Measurements from ENCODE around the gene KRT1.

The KRT1 gene

DNA sequence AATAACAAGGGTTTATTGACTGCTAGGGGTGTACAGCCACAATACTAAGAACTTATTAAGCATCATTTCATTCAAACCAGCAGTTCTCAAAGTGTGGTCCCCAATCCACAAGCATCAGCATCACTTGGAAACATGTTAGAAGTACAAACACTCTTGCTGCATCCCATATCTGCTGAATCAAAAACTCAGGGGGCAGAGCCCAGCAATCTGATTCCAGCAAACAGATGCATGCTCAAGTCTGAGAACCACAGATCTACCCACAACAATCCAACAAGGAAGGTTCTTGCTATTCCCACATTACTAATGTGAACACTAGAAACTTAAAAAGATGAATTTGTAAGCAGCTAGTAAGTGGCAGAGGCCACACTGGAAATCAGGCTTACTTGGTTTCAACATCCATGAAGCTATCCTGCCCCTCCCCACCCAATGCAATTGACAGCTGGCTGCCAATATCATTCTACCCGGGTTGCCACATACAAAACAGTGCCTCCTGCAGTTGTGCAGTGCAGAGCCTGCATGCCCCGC is 16.9 kb upstream of the KRT1 start:
- no peak for DNase-seq

DNA sequence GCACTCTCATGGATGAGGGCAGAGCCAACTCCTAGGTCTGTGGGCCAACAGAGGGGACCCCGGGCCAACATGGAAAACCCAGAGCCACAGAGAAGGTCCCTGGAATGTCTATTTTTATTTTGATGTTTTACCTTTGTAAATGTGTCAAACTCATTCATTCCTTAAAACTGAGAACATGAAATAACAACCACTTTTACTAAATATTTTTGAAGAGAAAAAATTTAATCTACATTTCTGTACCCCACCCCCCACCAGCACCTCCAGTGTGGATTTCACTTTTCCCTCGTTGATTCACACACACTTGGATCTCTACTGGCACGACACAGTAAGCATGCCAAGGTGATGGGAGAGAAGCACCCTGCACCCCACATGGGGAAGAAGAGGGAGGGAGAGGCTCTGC is 16.4 kb upstream of the KRT1 start:
- DNase-seq = no peak

DNA sequence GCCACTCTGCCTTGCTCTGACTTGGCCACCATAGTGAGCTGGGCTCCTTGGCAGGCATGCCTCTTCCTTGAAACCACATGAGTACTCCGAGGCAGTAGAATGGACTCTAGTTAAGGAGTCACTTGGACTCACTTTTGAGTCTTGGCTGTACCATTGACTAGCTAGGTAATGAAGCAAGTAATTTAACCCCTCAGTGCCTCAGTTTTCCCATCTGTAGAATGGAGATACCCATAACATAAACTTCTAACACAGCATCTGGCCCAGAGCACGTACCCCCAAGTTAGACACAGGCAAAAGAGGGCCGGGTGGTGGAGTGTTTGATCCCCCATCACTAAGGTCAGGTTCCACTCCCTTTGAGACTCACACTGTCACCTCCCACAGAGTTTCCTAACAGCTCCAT is 14.8 kb upstream of the KRT1 start:
- DNase-seq = no peak

DNA sequence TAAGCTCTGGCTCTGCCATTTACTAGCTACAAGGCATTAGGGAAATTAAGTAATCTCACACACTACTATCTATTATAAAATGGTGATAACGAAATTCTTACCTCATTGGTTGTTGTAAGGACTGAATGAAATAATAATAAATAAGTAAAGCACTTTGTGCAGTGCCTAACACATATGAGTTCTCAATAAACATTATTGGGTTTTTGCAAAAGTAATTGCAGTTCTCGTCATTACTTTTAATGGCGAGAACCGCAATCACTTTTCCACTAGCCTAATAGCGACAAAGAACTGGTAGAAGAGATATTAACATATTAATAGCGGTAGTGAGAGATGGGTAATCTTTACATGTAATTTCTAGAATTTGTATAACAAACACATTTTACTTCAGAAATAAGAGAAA is 13.9 kb upstream of the KRT1 start:
- DNase-seq = no peak

DNA sequence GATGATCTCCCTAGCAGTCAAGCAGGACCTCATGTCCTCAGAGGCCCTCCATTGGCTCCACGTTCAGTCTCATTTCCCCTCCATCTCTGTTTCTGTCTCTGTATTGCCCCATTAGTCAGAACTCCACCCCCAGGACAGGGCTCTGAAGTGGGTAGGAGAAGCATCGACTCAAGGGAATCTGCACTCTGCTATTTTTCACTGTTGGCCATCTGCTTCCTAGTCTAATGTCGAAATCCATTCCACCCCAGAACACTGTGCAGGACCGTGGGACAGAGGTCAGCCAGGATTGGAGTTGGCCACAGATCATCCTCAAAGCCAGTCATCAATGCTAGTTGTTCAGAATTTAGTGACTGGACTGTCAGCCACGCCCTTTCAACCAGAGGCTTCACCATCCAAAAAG is 13.1 kb upstream of the KRT1 start:
- DNase-seq = no peak

DNA sequence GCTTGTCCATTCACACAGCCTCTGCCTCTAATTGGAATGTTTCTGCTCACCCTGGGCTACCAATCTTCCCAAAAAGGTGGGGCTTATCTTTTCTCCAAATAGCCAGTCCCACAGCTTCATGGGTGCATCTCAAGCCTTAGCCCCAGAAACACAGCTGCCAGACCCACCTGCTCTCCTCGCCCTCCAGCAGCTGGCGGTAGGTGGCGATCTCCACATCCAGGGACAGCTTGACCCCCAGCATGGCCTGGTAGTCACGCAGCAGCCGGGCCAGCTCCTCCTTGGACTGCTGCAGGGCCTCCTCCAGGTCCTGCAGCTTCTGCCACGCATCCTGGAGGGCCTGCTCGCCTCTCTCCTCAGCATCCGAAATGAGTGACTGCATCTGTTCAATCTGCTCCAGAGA is 12.0 kb upstream of the KRT1 start:
- DNase-seq = no peak

DNA sequence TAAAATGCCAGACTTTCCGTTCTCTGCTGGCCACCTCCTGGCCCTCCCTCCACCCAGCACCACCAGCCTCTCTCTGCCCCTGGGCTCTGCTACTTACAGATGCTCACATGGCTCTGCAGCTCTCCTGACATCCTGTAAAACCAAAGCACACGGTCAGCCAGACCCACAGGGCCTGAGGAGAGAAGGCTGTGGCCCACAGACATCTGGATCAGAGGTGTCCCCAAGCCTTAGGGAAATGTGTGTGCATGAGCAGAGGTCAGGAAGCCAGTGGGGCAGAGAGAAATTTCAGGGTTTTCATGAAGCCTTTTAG is 11.6 kb upstream of the KRT1 start:
- DNase-seq = no peak

DNA sequence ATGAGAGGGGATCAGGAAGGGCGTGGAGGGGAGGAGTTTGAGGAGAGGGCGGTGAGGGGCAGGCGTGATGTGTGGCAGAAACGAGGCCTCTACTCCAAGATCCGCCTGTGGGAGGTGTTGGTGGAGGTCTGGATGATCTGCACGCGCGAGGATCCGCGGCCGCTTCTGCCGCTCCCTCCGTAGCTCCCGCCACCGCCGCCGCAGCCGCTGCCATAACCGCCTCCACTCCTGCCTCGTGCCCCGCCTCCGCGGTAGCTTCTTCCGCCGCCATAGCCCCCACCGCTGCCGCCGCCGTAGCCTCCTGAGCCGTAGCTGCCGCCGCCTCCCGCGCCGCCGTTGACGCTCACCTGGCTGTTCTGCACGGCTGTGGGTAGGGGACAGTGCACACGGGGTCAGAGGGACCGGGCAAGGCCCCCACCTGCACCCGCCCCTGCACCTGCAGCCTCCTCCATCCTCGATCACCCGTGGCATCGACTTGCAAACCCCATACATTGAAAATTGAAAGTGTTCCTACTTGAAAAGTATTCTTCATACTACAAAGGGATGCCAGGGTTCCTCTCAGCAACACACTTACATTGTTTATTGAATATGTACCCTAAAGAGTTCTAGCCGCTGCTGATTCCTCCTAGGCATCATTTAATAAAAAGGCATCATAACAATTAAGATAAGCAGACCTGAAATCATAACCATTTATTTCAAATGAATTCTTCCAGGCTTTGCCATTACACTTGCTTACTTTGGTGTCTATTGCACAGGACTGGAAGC is 11.1 kb upstream of the KRT1 start:
- DNase-seq = peak; percentile 33

DNA sequence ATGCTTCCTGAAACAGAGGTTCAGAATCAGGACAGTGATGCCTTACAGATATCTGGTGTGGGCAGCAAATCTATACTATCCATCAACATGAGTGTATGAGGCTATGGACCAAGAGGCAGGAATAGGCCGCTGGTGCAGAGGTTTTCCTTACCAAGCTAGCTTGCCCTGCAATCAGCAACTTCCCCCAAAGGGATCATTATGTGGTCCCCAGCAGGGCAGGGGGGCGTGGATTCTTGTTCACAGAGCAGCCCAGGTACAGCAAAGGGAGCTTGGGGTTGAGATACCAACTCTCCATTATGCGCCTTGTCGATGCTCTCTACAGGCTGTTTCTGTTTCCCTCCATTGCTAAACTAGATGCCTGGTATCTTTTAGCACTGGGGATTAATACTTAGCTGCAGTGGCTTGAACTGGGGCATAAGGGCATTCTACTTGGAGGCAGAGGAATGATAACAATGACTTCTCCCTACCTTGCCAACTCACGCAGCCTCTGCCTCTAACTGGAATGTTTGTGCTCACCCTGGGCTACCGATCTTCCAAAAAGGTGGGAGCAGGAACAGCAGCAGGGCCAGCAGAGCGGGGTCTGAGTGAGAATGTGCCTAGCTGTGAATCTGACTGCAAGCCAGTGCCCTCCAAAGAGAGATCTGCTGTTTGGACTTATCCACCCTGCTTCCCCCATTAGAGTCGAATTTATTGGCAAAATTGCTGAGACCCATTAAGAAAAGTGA is 10.3 kb upstream of the KRT1 start:
- no peak for DNase-seq

DNA sequence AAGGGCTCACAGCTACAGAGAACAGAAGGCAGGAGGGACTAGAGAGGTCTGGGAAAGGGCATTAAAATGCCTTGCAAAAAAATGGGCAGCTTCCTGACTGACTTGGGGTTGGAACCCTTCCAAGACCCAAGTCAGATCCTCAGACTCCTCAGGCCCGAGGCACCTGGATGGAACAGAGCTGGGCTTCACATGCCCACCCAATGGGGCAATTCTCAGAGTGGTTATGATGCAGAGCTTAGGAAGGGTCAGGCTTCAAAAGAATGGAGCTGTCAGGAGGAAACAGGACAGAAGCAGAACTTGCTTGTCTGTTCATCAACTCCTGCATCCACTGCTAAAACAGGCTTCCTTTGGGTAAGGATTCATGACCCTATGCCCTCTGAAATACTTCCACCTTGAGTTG is 9.7 kb upstream of the KRT1 start:
- no peak for DNase-seq

DNA sequence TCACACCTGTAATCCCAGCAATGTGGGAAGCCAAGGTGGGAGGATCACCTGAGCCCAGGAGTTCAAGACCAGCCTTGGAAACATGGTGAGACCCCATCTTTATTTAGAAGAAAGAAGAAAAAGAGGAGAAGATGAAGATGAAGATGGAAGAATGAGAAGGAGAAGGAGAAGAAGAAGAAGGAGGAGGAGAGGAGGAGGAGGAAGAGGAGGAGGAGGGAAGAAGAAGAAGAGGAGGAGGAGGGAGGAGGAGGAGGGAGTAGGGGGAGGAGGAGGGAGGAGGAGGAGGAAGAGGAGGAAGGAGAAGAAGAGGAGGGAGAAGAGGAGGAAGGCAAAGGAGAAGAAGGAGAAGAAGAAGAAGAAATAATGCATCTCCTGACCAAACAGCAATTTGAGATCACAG is 9.0 kb upstream of the KRT1 start:
- no peak for DNase-seq

DNA sequence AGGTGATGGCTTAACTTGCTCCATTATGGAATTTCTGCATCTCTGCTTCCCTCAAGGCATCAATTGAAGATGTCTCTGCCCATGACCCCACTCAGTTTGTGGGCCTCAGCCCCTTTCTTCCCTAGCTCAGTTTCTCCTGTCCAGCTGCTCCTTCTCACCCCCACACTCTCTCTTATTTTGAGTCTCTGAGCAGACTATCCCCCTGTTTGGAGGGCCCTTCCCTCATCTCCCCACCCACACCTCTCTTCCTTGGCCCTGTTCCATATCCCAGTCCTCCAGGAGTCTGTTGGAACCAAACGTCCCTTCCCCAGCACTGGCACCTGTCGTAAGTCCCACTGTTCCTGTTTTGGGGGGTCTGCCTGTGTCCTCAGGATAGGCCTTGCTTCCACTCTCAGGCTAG is 8.3 kb upstream of the KRT1 start:
- DNase-seq = no peak

DNA sequence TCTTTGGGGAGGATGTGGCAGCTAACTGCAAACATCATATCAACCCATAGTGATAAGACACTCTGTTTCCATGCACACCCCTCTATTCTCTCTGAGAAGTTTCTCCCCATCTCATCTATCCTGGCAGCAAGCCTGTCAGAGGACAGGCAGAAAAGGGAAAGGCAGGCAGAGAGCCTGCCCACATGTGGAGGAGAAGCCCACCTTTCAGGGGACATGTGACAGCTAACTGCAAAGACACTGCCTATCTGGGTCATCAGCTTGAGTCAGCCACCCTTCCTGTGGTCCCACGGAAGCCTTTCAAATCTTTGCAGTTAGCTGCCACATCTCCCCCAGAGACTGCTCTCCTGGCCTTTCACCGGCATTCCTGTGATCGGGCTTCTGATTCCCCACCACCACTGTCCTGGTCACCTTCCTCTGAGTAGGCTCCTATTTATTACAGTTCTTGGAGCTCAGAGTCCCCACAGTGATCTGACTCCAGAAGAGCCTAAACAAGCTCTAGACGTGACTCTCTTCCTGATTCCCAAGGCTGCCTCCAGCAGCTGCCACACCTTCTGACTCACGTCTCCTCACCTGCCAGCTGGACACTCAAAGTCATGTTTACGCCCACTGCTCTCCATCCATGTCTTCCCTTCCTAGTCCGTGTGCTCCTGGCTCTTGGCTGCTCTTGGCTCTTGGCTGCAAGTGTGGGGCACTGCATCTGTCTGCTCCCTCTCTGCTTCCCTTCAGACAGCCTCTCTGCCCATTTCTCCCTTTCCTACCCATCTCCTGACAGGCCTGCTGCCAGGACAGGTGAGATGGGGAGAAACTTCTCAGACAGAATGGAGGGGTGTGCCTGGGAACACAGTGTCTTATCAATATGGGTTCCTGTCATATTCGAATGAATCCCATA is 7.5 kb upstream of the KRT1 start:
- peak; percentile 15 for DNase-seq

DNA sequence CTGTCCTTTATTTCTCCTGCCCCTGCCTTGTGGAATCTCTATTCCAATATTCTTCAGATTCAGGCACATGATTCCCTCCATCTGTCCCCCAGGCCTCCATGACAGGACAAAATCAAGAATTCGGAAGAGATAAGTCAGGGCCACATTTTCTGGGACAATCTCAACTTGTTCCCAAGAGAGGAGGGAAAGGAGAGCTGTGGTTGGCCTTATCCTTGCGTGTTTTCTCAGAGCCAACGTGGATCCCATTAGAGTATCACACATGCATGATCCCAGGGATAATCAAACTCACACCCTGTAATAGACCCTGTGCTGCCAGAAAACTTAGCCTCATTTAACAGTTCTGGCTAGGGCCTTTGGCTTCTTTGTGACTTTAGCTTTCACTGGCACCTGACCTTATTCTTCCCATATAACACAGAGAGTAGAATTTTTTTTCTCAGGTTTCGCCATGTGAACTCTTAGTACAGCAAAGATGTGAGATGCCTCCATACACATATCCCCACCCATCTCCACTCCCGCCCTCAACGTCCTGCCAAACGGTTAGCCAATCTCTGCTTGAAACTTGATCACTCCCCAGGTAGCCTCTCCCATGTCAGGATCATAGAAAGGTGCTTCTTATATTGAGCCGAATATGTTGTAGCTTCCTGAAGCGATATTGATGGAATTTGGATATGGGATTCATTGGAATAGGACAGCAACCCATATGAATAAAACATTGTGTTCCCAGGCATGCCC is 6.7 kb upstream of the KRT1 start:
- peak; percentile 7 for DNase-seq

DNA sequence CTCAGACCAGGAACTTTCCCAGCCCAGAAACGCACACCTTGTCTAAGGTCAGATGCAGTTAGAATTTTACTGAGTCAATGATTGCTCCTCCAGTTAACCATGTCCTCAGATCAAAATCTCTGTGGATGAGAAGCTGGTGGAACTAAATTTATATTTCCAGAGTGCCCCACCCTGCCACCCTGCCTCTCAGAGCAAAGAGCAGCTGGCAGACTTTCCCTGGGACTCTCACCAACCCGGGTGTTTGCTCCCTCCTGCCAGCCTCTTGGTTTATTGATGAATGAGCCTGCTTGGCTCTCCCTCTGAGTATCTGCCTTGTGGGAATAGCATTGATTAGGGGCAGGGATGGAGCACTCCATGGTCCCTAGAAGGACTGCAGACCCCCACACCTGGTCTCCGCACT is 5.9 kb upstream of the KRT1 start:
- DNase-seq = no peak

DNA sequence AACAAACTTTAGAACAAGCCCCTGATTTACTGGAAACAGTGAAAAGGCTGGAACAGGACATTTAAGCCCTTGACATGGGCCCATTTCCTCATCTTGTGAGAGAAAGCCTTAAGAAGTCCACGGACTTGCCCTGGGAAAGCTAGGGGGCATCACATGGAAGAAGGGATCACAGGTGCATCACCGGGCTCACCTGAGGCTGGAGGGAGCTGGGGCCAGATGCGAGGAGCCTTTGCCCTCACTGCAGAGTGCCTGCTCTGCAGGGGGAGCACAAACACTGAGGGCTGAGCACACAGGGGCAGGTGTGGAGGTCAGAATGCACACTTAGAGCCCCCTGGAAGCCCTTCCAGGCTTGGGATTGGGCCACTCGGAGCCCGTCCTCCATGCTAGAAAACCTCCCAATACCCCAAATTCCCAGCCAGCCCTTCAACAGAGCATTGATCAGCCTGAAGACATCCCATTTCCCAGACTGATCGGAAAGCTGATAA is 5.2 kb upstream of the KRT1 start:
- no peak for DNase-seq

DNA sequence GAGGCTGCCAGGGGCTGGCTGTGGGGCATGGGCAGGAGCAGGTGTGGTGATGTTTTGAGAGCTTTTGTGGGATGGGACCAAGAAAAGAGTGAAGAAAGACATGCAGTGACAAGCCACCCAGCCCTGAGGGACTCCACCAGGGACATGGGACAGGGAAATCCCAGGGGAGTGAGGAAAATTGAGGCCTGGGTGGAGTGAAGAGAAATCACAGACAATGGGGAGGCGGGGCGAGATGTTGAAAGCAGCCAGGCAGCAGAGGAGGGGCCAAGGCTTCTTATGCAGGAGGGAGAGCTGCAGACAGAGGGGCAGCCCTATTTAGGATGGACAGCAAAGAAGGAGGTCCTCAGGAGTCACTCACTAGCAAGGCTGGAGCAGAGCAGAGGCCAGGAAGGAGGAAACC is 4.2 kb upstream of the KRT1 start:
- DNase-seq = no peak

DNA sequence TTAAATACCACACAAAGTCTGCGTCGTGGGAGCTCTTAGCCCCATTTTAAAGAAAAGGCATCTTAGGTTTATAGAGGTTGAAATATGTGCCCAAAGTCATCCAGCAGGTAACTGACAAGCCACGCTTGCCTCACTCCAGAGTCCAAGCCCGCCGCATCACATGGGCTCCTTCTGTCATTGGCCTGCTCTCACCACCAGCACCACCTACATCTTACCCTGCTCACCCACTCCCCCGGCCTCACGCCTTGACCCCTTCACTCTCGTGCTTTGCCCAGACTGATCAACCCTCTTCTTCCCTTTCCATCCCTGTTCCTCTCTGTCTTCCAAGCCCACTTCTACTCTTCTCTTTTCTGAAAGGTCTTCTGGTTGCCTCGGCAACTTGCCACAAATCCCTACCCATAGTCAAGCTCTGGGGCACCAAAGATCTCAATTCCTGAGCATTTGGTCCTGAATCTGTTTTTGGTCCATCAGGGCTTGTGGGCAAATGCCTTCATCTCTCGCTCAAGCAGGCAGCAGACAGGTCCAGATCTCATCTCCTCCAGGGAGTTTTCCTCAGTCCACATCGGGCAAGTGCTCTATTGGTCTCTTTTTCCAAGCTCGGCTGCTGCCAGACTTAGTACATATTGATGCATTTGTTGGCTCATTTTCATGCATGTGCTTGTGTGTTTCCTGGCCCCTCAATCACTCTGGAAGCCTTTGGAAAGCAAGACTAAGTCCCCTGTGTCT is 3.5 kb upstream of the KRT1 start:
- DNase-seq = no peak

DNA sequence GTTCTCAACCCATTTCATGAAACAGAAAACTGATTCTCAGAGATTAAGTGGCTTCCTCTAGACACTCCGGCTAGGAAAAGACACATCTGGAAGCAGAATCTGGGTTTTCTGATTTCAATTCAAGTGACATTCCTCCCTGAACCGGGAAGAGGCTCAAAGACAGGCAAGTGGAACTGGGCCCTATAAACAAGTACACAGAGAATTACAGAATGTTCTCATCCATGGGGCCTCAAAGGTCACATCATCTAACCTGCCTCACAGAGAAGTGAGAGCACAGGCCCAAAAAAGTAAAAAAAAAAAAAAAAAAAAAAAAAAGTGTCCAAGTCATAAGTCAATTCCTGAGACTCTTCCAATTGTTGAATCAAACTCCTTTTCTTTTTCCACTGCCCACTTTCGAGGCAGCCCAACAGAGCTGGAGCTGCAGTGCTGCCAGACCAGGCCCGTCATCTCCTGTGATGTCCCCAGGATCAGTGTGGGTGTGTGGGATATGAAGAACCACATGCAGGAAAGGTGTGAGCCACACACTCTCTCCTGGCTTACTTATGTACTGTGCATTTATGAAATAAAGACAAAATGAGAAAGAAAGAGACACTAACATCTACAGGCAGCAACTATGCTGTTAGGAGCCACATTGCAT is 2.8 kb upstream of the KRT1 start:
- DNase-seq = no peak

DNA sequence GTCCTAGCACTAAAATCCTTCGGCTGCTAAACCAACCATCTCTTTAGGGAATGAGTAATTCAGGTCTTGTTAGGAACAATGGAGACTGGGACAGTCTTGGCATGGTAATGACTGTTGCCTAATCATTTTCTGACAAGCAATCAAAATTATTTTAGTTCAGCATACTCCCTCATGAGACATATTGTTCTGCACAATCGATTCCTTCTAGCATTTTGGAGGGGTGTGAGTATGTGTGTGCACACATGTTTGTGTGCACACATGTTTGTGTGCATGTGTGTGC is 2.1 kb upstream of the KRT1 start:
- no peak for DNase-seq

DNA sequence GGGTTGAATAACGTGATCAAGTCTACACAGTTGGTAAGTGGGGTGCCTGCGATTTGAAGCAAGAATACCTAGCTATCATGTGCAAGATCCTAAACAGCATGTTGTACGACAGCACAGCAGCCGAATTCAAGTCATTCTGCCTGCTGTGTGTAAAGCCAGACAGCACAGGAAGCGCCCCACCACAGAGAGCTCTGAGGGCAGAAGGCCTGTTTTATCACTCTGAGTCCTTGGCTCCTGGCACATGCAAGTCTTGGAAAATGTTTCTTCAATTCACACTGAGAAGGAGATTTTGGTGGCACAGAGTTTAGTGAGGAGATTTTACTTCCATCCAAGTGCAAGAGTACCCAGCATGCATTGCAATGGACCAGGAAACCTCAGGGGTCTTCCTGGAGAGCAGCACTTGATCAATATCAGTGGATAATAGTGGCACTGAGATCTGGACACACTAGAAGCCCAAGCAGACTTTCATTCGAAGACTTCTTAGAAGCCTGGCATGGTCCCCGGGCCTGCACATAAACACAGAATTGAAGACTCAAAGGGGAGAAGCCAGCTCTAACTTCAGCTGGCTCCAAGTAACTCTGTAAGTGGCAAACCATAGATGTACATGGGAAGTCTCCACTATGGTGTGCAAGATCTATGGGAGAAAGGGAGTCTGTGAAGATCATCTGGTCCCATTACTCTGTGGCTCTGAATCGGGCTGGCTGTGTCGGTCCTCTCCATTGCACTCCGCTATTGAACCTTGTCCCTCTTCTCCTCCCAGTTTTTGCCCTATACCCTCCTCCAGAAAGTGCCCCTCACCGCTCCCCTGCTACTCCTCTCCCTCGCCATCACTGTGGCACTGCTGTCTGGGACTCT is 1.5 kb upstream of the KRT1 start:
- DNase-seq = no peak
